Activated naive CD4-positive, alpha-beta T cell treated with anti-CD3 and anti-CD28 coated beads, Interleukin-2, amount 50 U/mL, for 72 hours (primary cell): ENCODE measurements around the gene R3HDM2. TPM values are rescaled to one million over a fixed set of nuclear protein-coding genes. Genes with fewer than 3 reads are reported as not detected.
"Not testable (repeated sequence)": the region's sequence is repeated elsewhere in the genome, so short reads cannot be mapped to it uniquely, and the experiment has no call there.

Source experiments
- ATAC-seq, 2 donors: fragments of 150-1000 bp; cut with Tn5 transposase; 2 replicates each; pipeline ENCODE4 v1.10.0; 2021; ENCODE audit warnings: mild to moderate bottlenecking in 2 of 2, moderate library complexity in 2 of 2
- DNase-seq, 2 donors: peaks; one replicate each; pipeline ENCODE4 v3.0.0; 2021 to 2022; ENCODE audit warnings: low spot score in 2 of 2
- H3K27ac Mint-ChIP-seq, 2 donors: one replicate each; pipeline ENCODE4 v1.8.0; 2022; ENCODE audit warnings: mild to moderate bottlenecking in 2 of 2, mixed read lengths in 2 of 2
- H3K36me3 Mint-ChIP-seq, 2 donors: one replicate each; pipeline ENCODE4 v1.8.0; 2022; ENCODE audit warnings: mixed read lengths in 2 of 2
- H3K9me3 Mint-ChIP-seq, 2 donors: one replicate each; pipeline ENCODE4 v1.8.0; 2022; ENCODE audit warnings: mixed read lengths in 2 of 2
- total RNA-seq, 2 donors: library from RNA; stranded (reverse); gene quantifications; one replicate each; pipeline ENCODE4 v1.2.3, GENCODE V29; 2022

Gene R3HDM2
- total RNA-seq, 2 donors from 2014 or later, result 36.3 to 57.1 TPM

DNA sequence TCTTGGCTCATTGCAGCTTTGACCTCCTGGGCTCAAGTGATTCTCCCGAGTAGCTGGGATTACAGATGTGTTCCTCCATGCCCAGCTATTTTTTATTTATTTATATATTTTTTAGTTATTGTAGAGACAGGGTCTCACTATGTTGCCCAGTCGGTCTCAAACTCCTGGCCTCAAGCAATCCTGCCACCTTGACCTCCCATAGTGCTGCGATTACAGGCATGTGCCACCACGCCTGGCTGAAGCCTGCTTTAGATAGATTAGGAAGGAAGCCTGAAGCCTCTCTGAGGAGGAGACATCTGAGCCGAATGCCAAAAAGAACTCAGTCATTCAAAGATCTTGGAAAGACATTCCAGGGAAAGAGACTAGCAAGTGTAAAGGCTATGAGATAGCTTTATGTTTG, 13.9 kb upstream of the R3HDM2 start:
- ATAC-seq, result no peak
- Mint-ChIP-seq H3K27ac (peak overlapping the region in 1 of 2 donors; percentile 6), H3K36me3 (peaks cover 7 to 8% of the 10 kb centered on the region in 2 donors), H3K9me3 (peaks cover 0 to 7% of the 10 kb centered on the region in 2 donors)
- DNase-seq, result no peak

DNA sequence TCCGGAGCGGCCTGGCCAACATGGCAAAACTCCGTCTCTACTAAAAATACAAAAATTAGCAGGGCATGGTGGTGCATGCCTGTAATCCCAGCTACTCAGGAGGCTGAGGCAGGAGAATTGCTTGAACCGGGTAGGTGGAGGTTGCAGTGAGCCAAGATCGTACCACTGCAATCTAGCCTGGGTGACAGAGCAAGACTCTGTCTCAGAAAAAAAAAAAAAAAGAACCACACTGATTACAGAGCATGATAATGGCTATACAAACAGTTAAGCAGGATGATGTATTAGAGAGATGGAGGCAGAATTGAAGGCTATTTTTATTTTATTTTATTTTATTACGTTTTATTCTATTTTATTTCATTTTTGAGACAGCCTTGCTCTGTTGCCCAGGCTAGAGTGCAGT, 13.5 kb upstream of the R3HDM2 start:
- H3K9me3 Mint-ChIP-seq, ATAC-seq, H3K36me3 Mint-ChIP-seq, H3K27ac Mint-ChIP-seq, DNase-seq: not testable (repeated sequence)

DNA sequence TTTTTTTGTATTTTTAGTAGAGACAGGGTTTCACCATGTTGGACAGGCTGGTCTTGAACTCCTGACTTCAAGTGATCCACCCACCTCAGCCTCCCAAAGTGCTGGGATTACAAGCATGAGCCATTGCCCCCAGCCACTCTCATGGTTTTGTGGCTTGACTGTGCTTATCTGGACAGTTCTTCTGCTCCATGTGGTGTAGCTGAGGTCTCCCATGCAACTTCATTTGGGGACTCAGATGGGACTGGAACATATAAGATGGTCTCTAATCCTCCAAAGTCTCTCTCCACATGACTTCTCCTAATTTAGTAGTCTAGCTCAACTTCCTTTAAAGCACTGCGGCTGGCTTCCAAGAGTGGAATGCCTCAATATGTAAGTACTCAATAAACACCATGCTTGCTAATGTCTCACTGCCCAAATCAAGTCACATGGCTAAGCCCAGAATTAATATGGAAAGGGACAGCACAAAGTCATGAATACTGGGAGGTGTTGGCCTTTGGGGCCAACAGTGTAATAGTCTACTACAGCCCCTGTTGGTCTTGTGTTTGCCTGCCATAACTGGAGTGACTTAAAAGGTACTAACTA, 11.1 kb upstream of the R3HDM2 start:
- peaks cover 7 to 8% of the 10 kb centered on the region in 2 donors for H3K36me3 Mint-ChIP-seq
- ATAC-seq (no peak), DNase-seq (peak in 1 of 2 donors; percentile 26)
- no peak overlapping the region for H3K27ac Mint-ChIP-seq
- H3K9me3 Mint-ChIP-seq, result peaks cover 0 to 7% of the 10 kb centered on the region in 2 donors

DNA sequence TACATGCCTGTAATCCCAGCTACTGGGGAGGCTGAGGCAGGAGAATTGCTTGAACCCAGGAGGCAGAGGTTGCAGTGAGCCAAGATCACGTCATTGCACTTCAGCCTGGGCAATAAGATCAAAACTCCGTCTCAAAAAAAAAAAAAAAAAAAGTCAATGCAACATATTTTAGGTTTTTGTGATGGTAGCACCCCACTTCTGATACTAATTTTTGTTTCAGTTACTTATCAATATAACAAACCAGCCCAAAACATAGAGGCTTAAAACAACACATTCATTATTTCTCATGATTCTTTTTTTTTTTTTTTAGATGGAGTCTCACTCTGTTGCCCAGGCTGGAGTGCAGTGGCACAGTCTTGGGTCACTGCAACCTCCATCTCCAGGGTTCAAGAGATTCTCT, 10.6 kb upstream of the R3HDM2 start:
- not testable (repeated sequence) for ATAC-seq, H3K27ac Mint-ChIP-seq, DNase-seq, H3K36me3 Mint-ChIP-seq, H3K9me3 Mint-ChIP-seq

DNA sequence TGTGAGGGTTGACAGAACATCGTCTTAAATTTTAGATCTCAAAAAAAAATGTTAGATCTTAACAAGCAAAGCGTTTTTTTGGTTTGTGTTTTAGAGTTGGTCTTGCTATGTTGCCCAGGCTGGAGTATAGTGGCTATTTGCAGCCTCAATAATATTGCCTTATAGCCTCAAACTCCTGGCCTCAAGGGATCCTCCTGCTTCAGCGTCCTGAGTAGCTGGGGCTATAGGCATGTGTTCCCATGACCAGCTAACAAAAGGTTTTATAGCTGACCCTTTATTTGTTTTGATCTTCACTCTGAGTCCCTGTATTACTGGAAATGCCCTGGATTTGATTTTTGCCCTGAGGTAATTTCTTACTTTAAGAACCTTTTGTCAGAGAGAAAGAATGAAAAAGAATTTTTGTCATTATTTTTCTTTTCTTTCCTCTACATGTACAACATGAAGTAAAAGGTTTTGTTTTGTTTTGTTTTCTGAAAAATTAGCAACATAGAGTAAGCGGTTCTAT, 9.0 kb upstream of the R3HDM2 start:
- Mint-ChIP-seq H3K27ac (no peak overlapping the region), H3K36me3 (peaks cover 7 to 8% of the 10 kb centered on the region in 2 donors), H3K9me3 (peaks cover 0 to 7% of the 10 kb centered on the region in 2 donors)
- ATAC-seq (no peak), DNase-seq (no peak)

DNA sequence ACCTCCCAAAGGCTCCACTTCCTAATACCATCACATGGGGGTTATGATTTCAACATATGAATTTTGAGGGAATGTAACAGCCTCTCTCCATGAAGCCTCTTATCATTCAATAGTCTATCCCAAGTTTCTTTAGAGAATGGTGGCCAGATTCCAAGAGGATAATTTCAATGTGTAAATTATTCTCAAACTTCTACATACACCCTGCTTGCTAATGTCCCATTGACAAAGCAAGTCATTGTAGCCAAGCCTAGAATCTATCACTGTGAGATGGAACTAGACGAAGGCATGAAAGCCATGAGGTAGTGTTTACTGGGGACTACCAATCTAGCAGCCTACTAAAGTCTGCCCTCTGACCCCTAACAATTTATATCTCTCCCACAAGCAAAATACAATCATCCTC, 7.6 kb upstream of the R3HDM2 start:
- ATAC-seq (no peak), DNase-seq (no peak)
- Mint-ChIP-seq H3K27ac (no peak overlapping the region), H3K9me3 (peaks cover 0 to 7% of the 10 kb centered on the region in 2 donors), H3K36me3 (peaks cover 7 to 8% of the 10 kb centered on the region in 2 donors)

DNA sequence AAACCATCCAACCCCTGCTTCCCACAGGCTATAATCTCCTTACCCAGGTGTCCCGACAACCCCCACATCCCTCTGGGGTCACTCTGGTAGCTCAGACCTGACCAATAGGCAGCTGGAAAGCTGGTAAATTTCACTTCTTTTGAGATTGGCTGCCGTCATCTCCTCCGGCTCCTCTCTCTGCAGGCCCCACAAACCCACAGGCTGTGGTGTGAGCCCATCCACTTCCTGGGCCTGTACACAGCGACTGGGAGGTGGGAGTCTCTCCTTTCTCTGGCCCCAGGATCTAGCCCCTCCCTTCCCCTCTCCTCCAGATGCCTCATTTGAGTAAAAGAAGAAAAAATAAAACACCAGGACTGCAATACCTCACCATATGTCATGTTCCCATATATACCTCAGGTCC, 4.5 kb upstream of the R3HDM2 start:
- H3K27ac Mint-ChIP-seq, result peak overlapping the region; percentile 46 to 79
- peaks cover 1 to 7% of the 10 kb centered on the region in 2 donors for H3K36me3 Mint-ChIP-seq
- no peaks in the 10 kb centered on the region for H3K9me3 Mint-ChIP-seq
- ATAC-seq, result no peak
- peak in 1 of 2 donors; percentile 47 for DNase-seq

DNA sequence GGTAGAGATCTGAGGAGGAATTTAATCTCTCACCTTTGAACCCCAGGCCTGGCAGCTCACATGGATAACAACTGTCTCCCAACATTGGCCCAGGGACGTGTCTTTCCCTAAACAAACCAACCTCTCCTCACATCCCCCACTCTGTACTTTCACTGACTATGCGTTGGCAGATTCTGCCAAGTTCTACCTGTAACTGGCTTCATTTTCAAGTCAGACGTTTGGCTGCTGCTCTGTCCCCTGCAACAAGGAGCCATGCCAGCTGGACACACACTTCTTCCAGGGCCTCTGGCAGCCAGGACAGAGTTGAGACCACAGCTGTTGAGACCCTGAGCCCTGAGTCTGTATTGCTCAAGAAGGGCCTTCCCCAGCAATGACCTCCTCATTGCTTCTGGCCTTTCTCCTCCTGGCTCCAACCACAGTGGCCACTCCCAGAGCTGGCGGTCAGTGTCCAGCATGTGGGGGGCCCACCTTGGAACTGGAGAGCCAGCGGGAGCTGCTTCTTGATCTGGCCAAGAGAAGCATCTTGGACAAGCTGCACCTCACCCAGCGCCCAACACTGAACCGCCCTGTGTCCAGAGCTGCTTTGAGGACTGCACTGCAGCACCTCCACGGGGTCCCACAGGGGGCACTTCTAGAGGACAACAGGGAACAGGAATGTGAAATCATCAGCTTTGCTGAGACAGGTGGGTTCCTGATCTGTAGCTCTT, 3.8 kb upstream of the R3HDM2 start, which contains the start of gene INHBC:
Gene INHBC (plus strand): TSS at position 268 of the 707 bp plus-strand sequence. CDS start 103 bp downstream, at position 371.
- no peaks in the 10 kb centered on the region for H3K9me3 Mint-ChIP-seq
- H3K27ac Mint-ChIP-seq, result peak within 1 kb of the TSS; percentile 46 to 79
- ATAC-seq (no peak), DNase-seq (peak in 1 of 2 donors; percentile 53)
- peaks cover 7 to 13% of the 10 kb centered on the region in 2 donors for H3K36me3 Mint-ChIP-seq

DNA sequence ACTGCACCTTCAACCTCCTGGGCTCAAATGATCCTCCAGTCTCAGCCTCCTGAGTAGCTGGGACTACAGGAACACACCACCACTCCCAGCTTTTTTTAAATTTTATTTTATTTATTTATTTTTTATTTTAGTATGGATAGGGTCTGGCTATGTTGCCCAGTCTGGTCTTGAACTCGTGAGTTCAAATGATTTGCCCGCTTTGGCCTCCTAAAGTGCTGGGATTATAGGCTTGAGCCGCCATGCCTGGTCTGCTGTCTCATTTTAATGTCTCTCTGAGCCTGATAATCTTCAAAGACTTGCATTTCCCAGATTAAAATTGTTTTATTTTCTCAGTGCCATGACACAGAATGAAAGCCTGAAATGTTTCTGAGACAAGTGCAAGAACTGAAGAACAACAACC, 2.5 kb upstream of the R3HDM2 start:
- H3K9me3 Mint-ChIP-seq, result no peaks in the 10 kb centered on the region
- ATAC-seq (no peak), DNase-seq (no peak)
- H3K27ac Mint-ChIP-seq, result no peak overlapping the region
- peaks cover 7 to 13% of the 10 kb centered on the region in 2 donors for H3K36me3 Mint-ChIP-seq

DNA sequence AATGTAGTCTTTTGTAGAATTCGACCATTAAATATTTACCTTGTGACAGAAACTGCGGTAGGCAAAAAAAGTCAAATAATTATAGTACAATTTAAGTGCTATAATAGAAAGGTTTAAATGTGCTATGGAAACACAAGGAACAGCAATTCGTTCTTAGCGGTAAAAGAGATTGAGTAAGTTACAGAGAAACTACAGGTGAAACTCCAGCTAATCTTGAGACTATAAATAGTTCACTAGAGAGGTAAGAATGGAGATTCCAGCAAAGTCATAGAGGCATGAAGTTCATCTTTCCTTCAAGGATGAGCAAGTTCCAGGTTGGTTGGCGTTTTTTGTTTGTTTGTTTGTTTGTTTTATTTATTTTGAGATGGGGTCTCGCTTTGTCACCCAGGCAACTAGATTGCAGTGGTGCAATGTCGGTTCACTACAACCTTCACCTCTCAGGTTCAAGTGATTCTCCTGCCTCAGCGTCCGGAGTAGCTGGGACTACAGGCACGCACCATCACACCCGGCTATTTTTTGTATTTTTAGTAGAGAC, 878 bp upstream of the R3HDM2 start:
- Mint-ChIP-seq H3K27ac (peak overlapping the region; percentile 99), H3K36me3 (peaks cover 7 to 13% of the 10 kb centered on the region in 2 donors), H3K9me3 (no peaks in the 10 kb centered on the region)
- DNase-seq (no peak), ATAC-seq (no peak)

DNA sequence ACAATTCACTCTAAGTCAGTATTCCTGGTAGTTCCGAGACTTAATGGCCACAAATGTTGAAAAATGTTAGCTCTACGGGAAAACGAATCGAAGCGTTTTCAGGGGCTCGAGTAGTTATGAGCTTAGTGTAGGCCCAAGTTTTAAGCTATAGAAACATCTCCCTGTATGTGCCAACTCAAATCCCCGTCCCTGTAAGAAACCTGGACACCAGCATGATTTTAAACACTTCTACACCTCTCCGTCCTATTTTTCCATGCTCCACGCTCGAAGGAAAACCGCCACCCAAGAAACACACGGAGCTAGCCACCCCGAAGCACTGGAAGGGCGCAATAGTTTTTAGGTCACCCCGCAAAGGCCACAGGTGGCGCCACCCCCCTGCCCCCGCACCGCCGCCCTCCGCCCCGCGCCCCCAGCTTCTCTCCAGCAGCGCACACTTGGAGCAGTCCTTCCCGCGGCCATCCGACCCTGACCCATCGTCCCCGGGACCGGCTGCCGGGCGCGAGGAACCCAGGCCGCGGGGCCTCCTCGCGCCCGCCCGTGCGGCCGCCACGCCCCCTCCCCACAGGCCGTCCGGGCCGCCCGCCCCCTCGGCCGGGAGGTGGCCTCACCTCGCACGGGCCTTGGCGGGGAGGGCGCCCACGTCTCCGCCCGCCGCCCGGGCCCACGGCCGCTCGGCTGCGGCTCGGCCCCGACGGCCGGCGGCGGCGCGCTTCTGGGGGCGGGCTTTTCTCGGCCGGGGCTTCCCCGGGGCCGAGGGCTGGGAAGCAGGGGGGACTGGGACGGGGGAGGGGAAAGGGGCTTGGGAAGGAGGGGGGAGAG, 522 bp downstream of the R3HDM2 start:
- H3K36me3 Mint-ChIP-seq, result peaks cover 12 to 13% of the 10 kb centered on the region in 2 donors
- DNase-seq (peak in 1 of 2 donors; percentile 56), ATAC-seq (peak; percentile 71 to 74)
- peak overlapping the region; percentile 99 for H3K27ac Mint-ChIP-seq
- no peaks in the 10 kb centered on the region for H3K9me3 Mint-ChIP-seq

DNA sequence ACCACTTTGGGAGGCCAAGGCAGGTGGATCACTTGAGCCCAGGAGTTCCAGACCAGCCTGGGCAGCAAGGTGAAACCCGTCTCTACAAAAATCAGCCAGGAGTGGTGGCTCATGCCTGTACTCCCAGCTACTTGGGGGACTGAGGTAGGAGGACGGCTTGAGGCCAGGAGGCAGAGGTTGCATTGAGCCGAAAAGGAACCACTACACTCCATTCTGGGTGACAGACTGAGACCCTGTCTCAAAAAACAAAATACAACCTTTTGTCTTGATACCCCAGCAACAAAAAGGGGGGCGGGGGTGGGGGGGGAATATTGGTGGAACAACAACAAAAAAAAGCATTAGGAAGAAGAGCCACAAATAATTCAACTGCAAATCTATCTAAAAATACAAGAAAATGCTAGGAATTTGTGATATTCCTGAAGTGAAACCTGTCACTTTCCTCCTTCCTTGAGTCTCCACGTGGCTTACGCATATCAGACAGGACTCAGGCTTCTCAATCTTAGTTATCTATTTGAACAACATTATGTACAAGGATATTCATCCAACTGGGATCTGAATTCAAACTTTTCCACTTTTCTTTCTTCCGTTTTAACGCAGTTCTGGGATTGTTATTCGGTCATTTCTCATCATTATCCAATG, 1.3 kb downstream of the R3HDM2 start:
- H3K9me3 Mint-ChIP-seq, result no peaks in the 10 kb centered on the region
- DNase-seq (peak in 1 of 2 donors; percentile 52), ATAC-seq (no peak)
- peak overlapping the region; percentile 99 for H3K27ac Mint-ChIP-seq
- peaks cover 14% of the 10 kb centered on the region in 2 donors for H3K36me3 Mint-ChIP-seq

DNA sequence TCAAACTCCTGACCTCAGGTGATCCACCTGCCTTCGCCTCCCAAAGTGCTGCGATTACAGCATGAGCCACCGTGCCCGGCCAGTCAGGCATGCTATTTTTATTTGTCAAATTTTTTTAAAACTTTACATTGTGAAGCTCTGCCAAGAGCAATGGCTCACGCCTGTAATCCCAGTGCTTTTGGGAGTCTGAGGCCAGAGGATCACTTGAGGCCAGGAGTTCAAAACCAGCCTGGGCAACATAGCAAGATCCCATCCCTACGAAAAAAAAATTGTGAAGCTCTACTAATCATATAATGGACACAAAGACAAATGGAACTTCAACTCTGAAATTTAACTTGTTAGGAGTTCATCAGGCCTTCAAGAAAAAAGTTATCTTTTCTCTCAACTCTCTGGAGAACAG, 1.9 kb downstream of the R3HDM2 start:
- Mint-ChIP-seq H3K36me3 (peaks cover 19 to 20% of the 10 kb centered on the region in 2 donors), H3K9me3 (no peaks in the 10 kb centered on the region), H3K27ac (peak overlapping the region; percentile 83 to 99)
- ATAC-seq (no peak), DNase-seq (no peak)

DNA sequence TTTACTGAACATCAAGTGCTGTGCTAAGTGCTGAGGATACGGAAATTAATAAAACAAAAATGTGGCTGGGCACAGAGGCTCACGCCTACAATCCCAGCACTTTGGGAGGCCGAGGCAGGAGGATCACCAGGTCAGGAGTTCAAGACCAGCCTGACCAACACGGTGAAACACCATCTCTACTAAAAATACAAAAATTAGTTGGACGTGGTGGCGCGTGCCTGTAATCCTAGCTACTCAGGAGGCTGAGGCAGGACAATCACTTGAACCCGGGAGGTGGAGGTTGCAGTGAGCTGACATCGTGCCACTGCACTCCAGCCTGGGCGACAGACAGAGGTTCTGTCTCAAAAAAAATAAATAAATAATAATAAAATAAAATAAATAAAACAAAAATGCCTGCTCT, 3.9 kb downstream of the R3HDM2 start:
- not testable (repeated sequence) for H3K9me3 Mint-ChIP-seq, ATAC-seq
- H3K36me3 Mint-ChIP-seq, result peaks cover 20 to 23% of the 10 kb centered on the region in 2 donors

DNA sequence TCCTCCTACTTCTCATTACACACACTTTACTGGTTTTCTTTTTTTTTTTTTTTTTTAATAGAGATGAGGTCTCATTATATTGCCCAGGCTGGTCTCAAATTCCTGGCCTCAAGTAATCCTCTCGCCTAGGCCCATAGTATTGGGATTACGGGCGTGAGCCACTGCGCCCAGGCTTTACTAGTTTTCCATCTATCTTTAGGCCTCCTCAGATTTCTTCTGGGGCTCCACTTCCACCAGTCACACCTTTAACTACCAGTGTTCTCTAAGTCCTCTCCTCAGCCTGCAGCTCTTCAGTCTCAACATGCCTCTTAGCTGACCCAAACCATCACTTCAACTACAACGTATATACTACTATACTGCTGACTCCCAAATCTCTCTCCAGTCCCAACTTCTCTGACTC, 10.4 kb downstream of the R3HDM2 start:
- Mint-ChIP-seq H3K36me3 (peaks cover 9 to 10% of the 10 kb centered on the region in 2 donors), H3K27ac (no peak overlapping the region), H3K9me3 (no peaks in the 10 kb centered on the region)
- DNase-seq, result no peak
- ATAC-seq, result no peak

More for the DNA sequence above, 3.9 kb downstream of the R3HDM2 start:
- DNase-seq, H3K27ac Mint-ChIP-seq: not testable (repeated sequence)

DNA sequence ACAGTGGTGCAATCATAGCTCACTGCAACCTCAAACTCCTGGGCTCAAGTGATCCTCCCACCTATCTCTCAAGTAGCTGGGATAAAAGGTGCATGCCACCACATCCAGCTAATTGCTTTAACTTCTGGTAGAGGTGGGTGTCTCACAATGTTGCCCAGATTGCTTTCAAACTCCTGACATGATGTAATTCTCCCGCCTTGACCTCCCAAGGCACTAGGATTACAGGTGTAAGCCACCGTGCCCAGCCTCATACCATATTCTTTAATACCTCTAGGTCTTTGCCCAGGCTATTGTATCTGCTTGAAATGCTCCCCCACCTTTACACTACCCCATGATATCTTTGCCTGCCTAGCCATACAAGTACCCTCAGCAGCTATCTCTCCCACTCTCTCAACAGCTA, 11.3 kb downstream of the R3HDM2 start:
- H3K27ac Mint-ChIP-seq, result no peak overlapping the region
- ATAC-seq (no peak), DNase-seq (no peak)
- H3K9me3 Mint-ChIP-seq, result no peaks in the 10 kb centered on the region
- H3K36me3 Mint-ChIP-seq, result peaks cover 4 to 8% of the 10 kb centered on the region in 2 donors
